ENCODE measurements around the gene KCNMB1.
A peak's percentile ranks its signal among the peaks of the same experiment; 100 is the strongest.

GRCh38 chr5:170403675-170404074, 14.5 kb upstream of the KCNMB1 start:
- no peak for TF ChIP-seq POLR2A (IDR thresholded peaks at IDR 0.05; ENCODE audit: extremely low read depth, insufficient read length)
- peak; percentile 17 for TF ChIP-seq CTCF (IDR thresholded peaks at IDR 0.05; ENCODE audit: low read depth, low read length)
- no peak for TF ChIP-seq MAX (IDR thresholded peaks at IDR 0.05; ENCODE audit: low read depth, low read length)

Measured in NB4 (cell line).